WTC11 (cell line): ENCODE measurements around the gene TMEM169. TPM values are rescaled to one million over a fixed set of nuclear protein-coding genes. Genes with fewer than 3 reads are reported as not detected.

Source experiments
- ATAC-seq: fragments of 200-7000 bp; cut with Tn5 transposase; 2 replicates; pipeline ENCODE4 v1.10.0; 2021; ENCODE audit warnings: mild to moderate bottlenecking, moderate library complexity
- CTCF ChIA-PET: fragments of 300-600 bp; sonication (Branson Sonifier 250); formaldehyde crosslinking; loops from one replicate; lab custom pipeline; 2021; ENCODE audit warnings: antibody characterized with exemption; lab: Charles Lee
- POLR2A ChIA-PET: fragments of 350-600 bp; sonication (Branson Sonifier 250); formaldehyde crosslinking; loops from one replicate; lab custom pipeline; 2021; ENCODE audit warnings: antibody characterized with exemption; lab: Charles Lee
- DNase-seq: peaks from one replicate; pipeline ENCODE4 v3.0.0; 2021; ENCODE audit warnings: low spot score
- H3K27ac Mint-ChIP-seq: 2 replicates; pipeline ENCODE4 v1.8.0; 2021; ENCODE audit warnings: mixed read lengths
- H3K27me3 Mint-ChIP-seq: 2 replicates; pipeline ENCODE4 v1.8.0; 2021; ENCODE audit warnings: low read depth, mild to moderate bottlenecking, moderate library complexity, mixed read lengths
- H3K36me3 Mint-ChIP-seq: 2 replicates; pipeline ENCODE4 v1.8.0; 2021; ENCODE audit warnings: mixed read lengths
- H3K4me1 Mint-ChIP-seq: 2 replicates; pipeline ENCODE4 v1.8.0; 2022; ENCODE audit warnings: mixed read lengths
- H3K4me3 Mint-ChIP-seq: 2 replicates; pipeline ENCODE4 v1.8.0; 2021; ENCODE audit warnings: mild to moderate bottlenecking, moderate library complexity, mixed read lengths
- H3K9me3 Mint-ChIP-seq: 2 replicates; pipeline ENCODE4 v1.8.0; 2021; ENCODE audit warnings: mixed read lengths
- ELF4 ChIP-seq: sonication (generic); formaldehyde crosslinking; IDR thresholded peaks from 2 replicates; pipeline ENCODE4 v1.8.1; 2022; ENCODE audit warnings: low read depth, mild to moderate bottlenecking, moderate library complexity, missing genetic modification reagents
- FOXP1 ChIP-seq: sonication (generic); formaldehyde crosslinking; IDR thresholded peaks from 2 replicates; pipeline ENCODE4 v1.8.0; 2022; ENCODE audit warnings: missing genetic modification reagents, mild to moderate bottlenecking, moderate library complexity, borderline replicate concordance
- GRHL2 ChIP-seq: fragments of 250-450 bp; sonication (Bioruptor Pico); IDR thresholded peaks from 2 replicates; pipeline ENCODE4 v1.8.0; 2022; ENCODE audit warnings: mild to moderate bottlenecking, moderate library complexity; ENCODE audit not compliant: insufficient replicate concordance, severe bottlenecking
- JUN ChIP-seq: sonication (generic); formaldehyde crosslinking; IDR thresholded peaks from 2 replicates; pipeline ENCODE4 v1.8.0; 2023; ENCODE audit warnings: mild to moderate bottlenecking, missing genetic modification reagents
- RORB ChIP-seq: fragments of 250-450 bp; sonication (Bioruptor Pico); IDR thresholded peaks from 2 replicates; pipeline ENCODE4 v1.9.0; 2021; ENCODE audit warnings: mild to moderate bottlenecking
- SMAD3 ChIP-seq: sonication (generic); formaldehyde crosslinking; IDR thresholded peaks from 2 replicates; pipeline ENCODE4 v1.8.0; 2022; ENCODE audit warnings: missing genetic modification reagents, mild to moderate bottlenecking, borderline replicate concordance
- TEAD4 ChIP-seq: sonication (generic); formaldehyde crosslinking; IDR thresholded peaks from 2 replicates; pipeline ENCODE4 v1.8.0; 2022; ENCODE audit warnings: mild to moderate bottlenecking, missing genetic modification reagents
- ZNF121 ChIP-seq: sonication (generic); formaldehyde crosslinking; IDR thresholded peaks from 2 replicates; pipeline ENCODE4 v1.8.0; 2023; ENCODE audit warnings: missing genetic modification reagents
- ZNF232 ChIP-seq: sonication (generic); formaldehyde crosslinking; IDR thresholded peaks from 2 replicates; pipeline ENCODE4 v1.8.0; 2022; ENCODE audit warnings: mild to moderate bottlenecking, missing genetic modification reagents
- ZNF317 ChIP-seq: sonication (generic); formaldehyde crosslinking; IDR thresholded peaks from 2 replicates; pipeline ENCODE4 v1.8.1; 2023; ENCODE audit warnings: low read depth, mild to moderate bottlenecking, moderate library complexity, missing genetic modification reagents, borderline replicate concordance
- ZNF416 ChIP-seq: fragments of 250-450 bp; sonication (Bioruptor Pico); IDR thresholded peaks from 2 replicates; pipeline ENCODE4 v1.9.0; 2021; ENCODE audit warnings: mild to moderate bottlenecking, inconsistent platforms
- total RNA-seq: library from RNA; stranded (reverse); gene quantifications from 3 replicates; pipeline ENCODE4 v1.2.3, GENCODE V29; 2021
- TF ChIP-seq, protein P1 (sequence below): sonication (generic); formaldehyde crosslinking; conservative IDR thresholded peaks from 2 replicates; pipeline ENCODE4 v1.8.1; 2023; ENCODE audit warnings: mild to moderate bottlenecking, low read depth, missing genetic modification reagents, moderate library complexity
- TF ChIP-seq, protein P2 (sequence below): sonication (generic); formaldehyde crosslinking; IDR thresholded peaks from 2 replicates; pipeline ENCODE4 v1.8.0; 2023; ENCODE audit warnings: mild to moderate bottlenecking, missing genetic modification reagents
- TF ChIP-seq, protein P3 (sequence below): fragments of 200-600 bp; IDR thresholded peaks from 2 replicates; pipeline ENCODE4 v1.8.0; 2022; ENCODE audit warnings: antibody characterized with exemption
- TF ChIP-seq, protein P4 (sequence below): fragments of 250-450 bp; sonication (Bioruptor Pico); IDR thresholded peaks from 2 replicates; pipeline ENCODE4 v1.9.0; 2021; ENCODE audit warnings: mild to moderate bottlenecking
- TF ChIP-seq, protein P5 (sequence below): sonication (generic); formaldehyde crosslinking; IDR thresholded peaks from 2 replicates; pipeline ENCODE4 v1.8.1; 2022; ENCODE audit warnings: missing genetic modification reagents, borderline replicate concordance

Gene TMEM169
- total RNA-seq, 1 experiment from 2014 or later: 1.8 TPM

DNA sequence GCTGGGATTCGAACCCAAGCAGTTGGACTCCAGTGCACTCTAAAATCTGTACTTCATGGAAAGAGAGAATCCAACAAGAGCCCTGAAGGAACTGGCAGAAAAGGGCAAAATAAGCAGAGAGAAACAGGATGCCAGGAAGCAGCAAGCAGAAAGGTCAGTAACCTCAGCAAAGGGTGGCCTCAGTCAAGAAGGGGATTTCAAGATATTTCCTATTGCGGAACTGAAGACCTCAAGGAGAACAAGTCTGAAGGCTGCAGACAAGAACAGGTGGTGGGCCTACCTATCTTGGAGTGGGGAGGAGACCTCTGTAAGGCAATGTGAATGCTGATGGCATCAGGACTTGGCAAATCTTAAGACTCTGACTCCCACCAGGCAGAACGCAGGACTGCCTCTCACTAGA is 48.3 kb upstream of the TMEM169 start (continued):
- TF ChIP-seq, protein P1, sequence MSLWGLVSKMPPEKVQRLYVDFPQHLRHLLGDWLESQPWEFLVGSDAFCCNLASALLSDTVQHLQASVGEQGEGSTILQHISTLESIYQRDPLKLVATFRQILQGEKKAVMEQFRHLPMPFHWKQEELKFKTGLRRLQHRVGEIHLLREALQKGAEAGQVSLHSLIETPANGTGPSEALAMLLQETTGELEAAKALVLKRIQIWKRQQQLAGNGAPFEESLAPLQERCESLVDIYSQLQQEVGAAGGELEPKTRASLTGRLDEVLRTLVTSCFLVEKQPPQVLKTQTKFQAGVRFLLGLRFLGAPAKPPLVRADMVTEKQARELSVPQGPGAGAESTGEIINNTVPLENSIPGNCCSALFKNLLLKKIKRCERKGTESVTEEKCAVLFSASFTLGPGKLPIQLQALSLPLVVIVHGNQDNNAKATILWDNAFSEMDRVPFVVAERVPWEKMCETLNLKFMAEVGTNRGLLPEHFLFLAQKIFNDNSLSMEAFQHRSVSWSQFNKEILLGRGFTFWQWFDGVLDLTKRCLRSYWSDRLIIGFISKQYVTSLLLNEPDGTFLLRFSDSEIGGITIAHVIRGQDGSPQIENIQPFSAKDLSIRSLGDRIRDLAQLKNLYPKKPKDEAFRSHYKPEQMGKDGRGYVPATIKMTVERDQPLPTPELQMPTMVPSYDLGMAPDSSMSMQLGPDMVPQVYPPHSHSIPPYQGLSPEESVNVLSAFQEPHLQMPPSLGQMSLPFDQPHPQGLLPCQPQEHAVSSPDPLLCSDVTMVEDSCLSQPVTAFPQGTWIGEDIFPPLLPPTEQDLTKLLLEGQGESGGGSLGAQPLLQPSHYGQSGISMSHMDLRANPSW: no peak
- TF ChIP-seq SMAD3 (CRISPR knock-in tag) (no peak), GRHL2 (no peak), ZNF416 (CRISPR knock-in tag) (no peak)
- TF ChIP-seq, all 79 proteins: peak for 0

DNA sequence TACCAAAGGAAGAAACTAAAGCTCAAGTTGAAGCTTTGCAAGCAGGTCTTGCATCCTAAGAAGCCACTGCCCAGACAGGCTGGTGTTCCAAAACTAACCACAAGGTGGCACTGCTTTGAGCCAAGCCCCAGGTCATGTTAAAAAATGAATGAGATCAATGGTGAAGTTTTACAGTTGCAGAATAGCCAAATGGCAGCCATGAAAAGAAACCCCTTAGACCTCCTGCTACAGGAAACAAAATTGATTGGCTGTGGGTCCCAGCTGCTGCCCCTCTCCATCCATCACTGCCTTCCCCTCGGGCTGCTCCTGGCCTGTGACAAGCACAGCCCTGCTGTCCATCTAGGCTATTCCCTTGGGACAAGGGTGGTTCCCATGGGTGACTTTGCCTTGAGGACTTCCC is 47.7 kb upstream of the TMEM169 start:
- no peak overlapping the region for H3K27ac Mint-ChIP-seq
- H3K36me3 Mint-ChIP-seq: peaks cover 12% of the 10 kb centered on the region
- TF ChIP-seq, protein P2, sequence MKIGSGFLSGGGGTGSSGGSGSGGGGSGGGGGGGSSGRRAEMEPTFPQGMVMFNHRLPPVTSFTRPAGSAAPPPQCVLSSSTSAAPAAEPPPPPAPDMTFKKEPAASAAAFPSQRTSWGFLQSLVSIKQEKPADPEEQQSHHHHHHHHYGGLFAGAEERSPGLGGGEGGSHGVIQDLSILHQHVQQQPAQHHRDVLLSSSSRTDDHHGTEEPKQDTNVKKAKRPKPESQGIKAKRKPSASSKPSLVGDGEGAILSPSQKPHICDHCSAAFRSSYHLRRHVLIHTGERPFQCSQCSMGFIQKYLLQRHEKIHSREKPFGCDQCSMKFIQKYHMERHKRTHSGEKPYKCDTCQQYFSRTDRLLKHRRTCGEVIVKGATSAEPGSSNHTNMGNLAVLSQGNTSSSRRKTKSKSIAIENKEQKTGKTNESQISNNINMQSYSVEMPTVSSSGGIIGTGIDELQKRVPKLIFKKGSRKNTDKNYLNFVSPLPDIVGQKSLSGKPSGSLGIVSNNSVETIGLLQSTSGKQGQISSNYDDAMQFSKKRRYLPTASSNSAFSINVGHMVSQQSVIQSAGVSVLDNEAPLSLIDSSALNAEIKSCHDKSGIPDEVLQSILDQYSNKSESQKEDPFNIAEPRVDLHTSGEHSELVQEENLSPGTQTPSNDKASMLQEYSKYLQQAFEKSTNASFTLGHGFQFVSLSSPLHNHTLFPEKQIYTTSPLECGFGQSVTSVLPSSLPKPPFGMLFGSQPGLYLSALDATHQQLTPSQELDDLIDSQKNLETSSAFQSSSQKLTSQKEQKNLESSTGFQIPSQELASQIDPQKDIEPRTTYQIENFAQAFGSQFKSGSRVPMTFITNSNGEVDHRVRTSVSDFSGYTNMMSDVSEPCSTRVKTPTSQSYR (CRISPR knock-in tag): no peak
- no peak for TF ChIP-seq RORB (CRISPR knock-in tag)
- TF ChIP-seq, protein P3, sequence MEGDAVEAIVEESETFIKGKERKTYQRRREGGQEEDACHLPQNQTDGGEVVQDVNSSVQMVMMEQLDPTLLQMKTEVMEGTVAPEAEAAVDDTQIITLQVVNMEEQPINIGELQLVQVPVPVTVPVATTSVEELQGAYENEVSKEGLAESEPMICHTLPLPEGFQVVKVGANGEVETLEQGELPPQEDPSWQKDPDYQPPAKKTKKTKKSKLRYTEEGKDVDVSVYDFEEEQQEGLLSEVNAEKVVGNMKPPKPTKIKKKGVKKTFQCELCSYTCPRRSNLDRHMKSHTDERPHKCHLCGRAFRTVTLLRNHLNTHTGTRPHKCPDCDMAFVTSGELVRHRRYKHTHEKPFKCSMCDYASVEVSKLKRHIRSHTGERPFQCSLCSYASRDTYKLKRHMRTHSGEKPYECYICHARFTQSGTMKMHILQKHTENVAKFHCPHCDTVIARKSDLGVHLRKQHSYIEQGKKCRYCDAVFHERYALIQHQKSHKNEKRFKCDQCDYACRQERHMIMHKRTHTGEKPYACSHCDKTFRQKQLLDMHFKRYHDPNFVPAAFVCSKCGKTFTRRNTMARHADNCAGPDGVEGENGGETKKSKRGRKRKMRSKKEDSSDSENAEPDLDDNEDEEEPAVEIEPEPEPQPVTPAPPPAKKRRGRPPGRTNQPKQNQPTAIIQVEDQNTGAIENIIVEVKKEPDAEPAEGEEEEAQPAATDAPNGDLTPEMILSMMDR: peak; percentile 94
- no peaks in the 10 kb centered on the region for H3K27me3 Mint-ChIP-seq
- no peaks in the 10 kb centered on the region for H3K4me1 Mint-ChIP-seq
- DNase-seq (peak; percentile 85), ATAC-seq (peak; percentile 78)
- H3K4me3 Mint-ChIP-seq: no peak overlapping the region
- POLR2A ChIA-PET: no interaction called here
- CTCF ChIA-PET: interaction anchor here (0.6 to 2.2 kb wide), 23 partner anchors 8 to 576 kb away, joined by 3 to 12 read pairs (median 3); partner anchors contain the start of genes PECR and TMEM169
- H3K9me3 Mint-ChIP-seq: no peaks in the 10 kb centered on the region

DNA sequence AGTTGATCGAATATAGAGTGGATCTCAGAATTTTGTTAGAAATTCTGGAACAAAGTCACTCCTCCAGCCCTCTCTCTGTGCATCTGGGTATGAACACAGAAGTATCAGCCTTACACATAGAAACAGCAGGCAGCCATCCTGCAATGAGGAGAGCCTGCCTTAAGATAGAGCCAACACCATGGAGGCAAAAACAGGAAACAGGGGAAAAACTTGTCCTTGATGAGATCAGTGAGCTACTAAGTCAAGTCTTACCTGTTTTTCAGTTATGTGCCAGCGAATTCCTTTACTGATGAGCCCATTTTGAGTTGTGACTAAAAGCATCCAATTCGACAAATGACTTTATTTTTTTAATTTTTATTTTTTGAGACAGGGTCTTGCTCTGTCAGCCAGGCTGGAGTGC is 41.8 kb upstream of the TMEM169 start:
- Mint-ChIP-seq H3K27ac (no peak overlapping the region; the same call in 1 of the 2 replicates), H3K36me3 (peaks cover 23% of the 10 kb centered on the region), H3K4me3 (no peak overlapping the region), H3K9me3 (no peaks in the 10 kb centered on the region), H3K4me1 (no peaks in the 10 kb centered on the region), H3K27me3 (no peaks in the 10 kb centered on the region)
- no peak for DNase-seq
- ChIA-PET CTCF (no interaction called here), POLR2A (interaction anchor here (0.6 kb wide), 1 partner anchor 9 kb away, joined by 4 read pairs; no protein-coding TSS in a partner anchor)
- no peak for ATAC-seq
- TF ChIP-seq SMAD3 (CRISPR knock-in tag) (no peak), RORB (CRISPR knock-in tag) (no peak), ELF4 (no peak), FOXP1 (CRISPR knock-in tag) (no peak), TEAD4 (no peak), ZNF121 (CRISPR knock-in tag) (no peak), ZNF232 (CRISPR knock-in tag) (no peak), JUN (CRISPR knock-in tag) (no peak), ZNF317 (CRISPR knock-in tag) (no peak)
- TF ChIP-seq, protein P4, sequence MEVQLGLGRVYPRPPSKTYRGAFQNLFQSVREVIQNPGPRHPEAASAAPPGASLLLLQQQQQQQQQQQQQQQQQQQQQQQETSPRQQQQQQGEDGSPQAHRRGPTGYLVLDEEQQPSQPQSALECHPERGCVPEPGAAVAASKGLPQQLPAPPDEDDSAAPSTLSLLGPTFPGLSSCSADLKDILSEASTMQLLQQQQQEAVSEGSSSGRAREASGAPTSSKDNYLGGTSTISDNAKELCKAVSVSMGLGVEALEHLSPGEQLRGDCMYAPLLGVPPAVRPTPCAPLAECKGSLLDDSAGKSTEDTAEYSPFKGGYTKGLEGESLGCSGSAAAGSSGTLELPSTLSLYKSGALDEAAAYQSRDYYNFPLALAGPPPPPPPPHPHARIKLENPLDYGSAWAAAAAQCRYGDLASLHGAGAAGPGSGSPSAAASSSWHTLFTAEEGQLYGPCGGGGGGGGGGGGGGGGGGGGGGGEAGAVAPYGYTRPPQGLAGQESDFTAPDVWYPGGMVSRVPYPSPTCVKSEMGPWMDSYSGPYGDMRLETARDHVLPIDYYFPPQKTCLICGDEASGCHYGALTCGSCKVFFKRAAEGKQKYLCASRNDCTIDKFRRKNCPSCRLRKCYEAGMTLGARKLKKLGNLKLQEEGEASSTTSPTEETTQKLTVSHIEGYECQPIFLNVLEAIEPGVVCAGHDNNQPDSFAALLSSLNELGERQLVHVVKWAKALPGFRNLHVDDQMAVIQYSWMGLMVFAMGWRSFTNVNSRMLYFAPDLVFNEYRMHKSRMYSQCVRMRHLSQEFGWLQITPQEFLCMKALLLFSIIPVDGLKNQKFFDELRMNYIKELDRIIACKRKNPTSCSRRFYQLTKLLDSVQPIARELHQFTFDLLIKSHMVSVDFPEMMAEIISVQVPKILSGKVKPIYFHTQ (CRISPR knock-in tag): no peak
- TF ChIP-seq, protein P1: no peak
- TF ChIP-seq, protein P5, sequence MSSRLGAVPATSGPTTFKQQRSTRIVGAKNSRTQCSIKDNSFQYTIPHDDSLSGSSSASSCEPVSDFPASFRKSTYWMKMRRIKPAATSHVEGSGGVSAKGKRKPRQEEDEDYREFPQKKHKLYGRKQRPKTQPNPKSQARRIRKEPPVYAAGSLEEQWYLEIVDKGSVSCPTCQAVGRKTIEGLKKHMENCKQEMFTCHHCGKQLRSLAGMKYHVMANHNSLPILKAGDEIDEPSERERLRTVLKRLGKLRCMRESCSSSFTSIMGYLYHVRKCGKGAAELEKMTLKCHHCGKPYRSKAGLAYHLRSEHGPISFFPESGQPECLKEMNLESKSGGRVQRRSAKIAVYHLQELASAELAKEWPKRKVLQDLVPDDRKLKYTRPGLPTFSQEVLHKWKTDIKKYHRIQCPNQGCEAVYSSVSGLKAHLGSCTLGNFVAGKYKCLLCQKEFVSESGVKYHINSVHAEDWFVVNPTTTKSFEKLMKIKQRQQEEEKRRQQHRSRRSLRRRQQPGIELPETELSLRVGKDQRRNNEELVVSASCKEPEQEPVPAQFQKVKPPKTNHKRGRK: no peak
